Measurements from ENCODE around the gene MTM1. TPM values are rescaled to one million over a fixed set of nuclear protein-coding genes. Genes with fewer than 3 reads are reported as not detected.

Gene MTM1
- total and polyA plus RNA-seq, 8 donors, result 1.1 to 10.2 (median 4.2) TPM

DNA sequence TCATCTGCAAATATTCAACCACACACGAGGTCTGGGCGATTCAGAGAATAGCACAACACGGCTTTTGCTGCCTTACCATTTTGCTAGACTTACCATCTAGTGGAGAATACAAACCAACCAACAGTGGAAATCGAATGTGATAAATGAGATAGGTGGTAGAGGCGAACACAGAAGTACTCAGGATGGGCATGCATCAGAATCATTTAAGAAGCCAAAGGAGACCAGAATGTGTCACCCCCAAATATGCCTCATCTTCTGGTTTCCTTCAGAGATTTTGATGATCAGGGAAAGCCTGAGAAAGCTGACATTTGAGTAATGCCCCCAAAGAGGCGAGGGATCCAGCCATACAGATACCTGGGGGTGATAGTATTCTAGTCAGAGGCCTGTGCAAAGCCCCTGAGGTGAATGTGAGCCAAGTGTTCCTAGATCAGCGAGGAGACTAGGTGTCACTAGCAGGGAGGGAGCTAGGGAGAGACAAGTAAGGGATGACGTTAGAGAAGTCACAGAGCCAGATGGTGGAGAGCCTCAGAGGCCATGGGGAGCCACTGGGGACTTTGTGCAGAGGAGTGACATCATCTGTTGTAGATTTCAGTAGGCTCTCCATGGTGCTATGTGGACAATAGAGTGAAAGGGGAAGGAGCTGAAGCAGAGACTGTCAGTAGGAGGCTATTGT is 126.5 kb downstream of the MTM1 start:
- DNase-seq (no peak), ATAC-seq (peak in 2 of 4 donors; percentile 7 to 17), FAIRE-seq (no peak)
- H3K9me3 ChIP-seq, result no peaks in the 10 kb centered on the region
- 46 to 47% methylated on average over 8 of the region's 8 CpGs for WGBS, 2 donors
- no peaks in the 10 kb centered on the region for H3K36me3 ChIP-seq
- H3K4me3 ChIP-seq, result no peak overlapping the region
- no peak for TF ChIP-seq CTCF (IDR thresholded peaks at IDR 0.05)
- no peaks in the 10 kb centered on the region for H3K27me3 ChIP-seq
- peaks cover 0 to 4% (median 0%) of the 10 kb centered on the region in 3 donors for H3K4me1 ChIP-seq
- intact Hi-C loops (cut with DNase I), result no loop called here
- peak overlapping the region in 2 of 4 donors; percentile 83 to 87 for H3K27ac ChIP-seq

GRCh38 chrX:150696331-150696730 is 127.9 kb downstream of the MTM1 start:
- TF ChIP-seq CTCF (IDR thresholded peaks at IDR 0.05), result no peak
- no peak overlapping the region for H3K27ac ChIP-seq
- intact Hi-C loops (cut with DNase I), result no loop called here
- H3K36me3 ChIP-seq, result no peaks in the 10 kb centered on the region
- H3K9me3 ChIP-seq, result no peaks in the 10 kb centered on the region
- FAIRE-seq (no peak), DNase-seq (no peak), ATAC-seq (no peak)
- peaks cover 0 to 4% (median 0%) of the 10 kb centered on the region in 3 donors for H3K4me1 ChIP-seq
- WGBS, 2 donors, result 19 to 41% methylated on average over 1 of the region's 1 CpG
- no peaks in the 10 kb centered on the region for H3K27me3 ChIP-seq
- no peak overlapping the region for H3K4me3 ChIP-seq

- DNase-seq (no peak), FAIRE-seq (no peak), ATAC-seq (peak in 1 of 4 donors; percentile 9)
- Histone ChIP-seq H3K27me3 (no peaks in the 10 kb centered on the region), H3K4me1 (peaks cover 0 to 4% (median 0%) of the 10 kb centered on the region in 3 donors), H3K4me3 (no peak overlapping the region), H3K36me3 (no peaks in the 10 kb centered on the region), H3K9me3 (no peaks in the 10 kb centered on the region), H3K27ac (peak overlapping the region in 1 of 4 donors; percentile 9)
- WGBS, 2 donors, result 23 to 38% methylated on average over 4 of the region's 4 CpGs
- intact Hi-C loops (cut with DNase I), result no loop called here
- no peak for TF ChIP-seq CTCF (IDR thresholded peaks at IDR 0.05)
Observed at GRCh38 chrX:150696866-150697265, 128.4 kb downstream of the MTM1 start.

DNA sequence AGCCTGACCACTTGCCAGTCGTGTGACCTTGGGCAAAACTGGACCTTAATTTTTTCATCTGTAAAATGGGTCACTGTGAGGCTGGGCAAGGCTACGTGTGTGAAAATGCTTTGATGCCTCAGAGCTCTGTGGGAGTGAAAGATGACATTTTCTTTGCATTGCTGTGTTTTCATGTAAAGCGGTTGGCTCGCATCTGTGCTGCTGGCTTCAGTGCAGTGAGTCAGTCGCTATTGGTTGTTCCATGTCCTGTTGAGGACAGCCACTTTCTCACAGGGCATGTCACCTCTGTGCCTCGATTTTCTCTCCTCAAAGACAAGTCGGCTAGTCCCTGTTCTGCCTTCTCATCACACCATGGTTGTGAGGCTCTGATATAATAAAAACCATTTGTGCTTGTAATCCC is 129.2 kb downstream of the MTM1 start:
- H3K4me1 ChIP-seq, result peaks cover 0 to 4% (median 0%) of the 10 kb centered on the region in 3 donors
- FAIRE-seq (no peak), DNase-seq (no peak), ATAC-seq (no peak)
- H3K27ac ChIP-seq, result peak overlapping the region in 1 of 4 donors; percentile 9
- H3K36me3 ChIP-seq, result no peaks in the 10 kb centered on the region
- no peaks in the 10 kb centered on the region for H3K27me3 ChIP-seq
- intact Hi-C loops (cut with DNase I), result no loop called here
- no peak for TF ChIP-seq CTCF (IDR thresholded peaks at IDR 0.05)
- 74 to 89% methylated on average over 7 of the region's 7 CpGs for WGBS, 2 donors
- no peaks in the 10 kb centered on the region for H3K9me3 ChIP-seq
- H3K4me3 ChIP-seq, result no peak overlapping the region

DNA sequence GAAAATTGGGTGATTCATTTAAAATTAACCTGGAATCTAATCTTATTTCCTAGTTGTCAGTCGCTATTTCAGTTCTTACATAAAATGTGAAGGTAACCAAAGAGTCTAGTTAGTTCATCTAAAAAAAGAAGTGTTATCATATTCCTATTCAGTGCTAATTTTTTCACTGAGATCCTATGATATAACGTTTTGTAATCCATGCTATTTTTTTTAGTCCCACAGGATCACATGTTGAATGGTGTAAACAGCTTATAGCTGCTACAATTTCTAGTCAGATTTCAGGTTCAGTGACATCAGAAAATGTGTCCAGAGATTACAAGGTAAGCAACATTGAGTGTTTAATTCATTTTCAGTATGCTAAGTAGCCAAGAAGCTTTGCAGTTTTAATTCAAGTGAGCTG is 130.6 kb downstream of the MTM1 start:
- no peak for TF ChIP-seq CTCF (IDR thresholded peaks at IDR 0.05)
- intact Hi-C loops (cut with DNase I), result no loop called here
- FAIRE-seq, result no peak

More for the DNA sequence above, 130.6 kb downstream of the MTM1 start:
- WGBS, 2 donors, result 35 to 36% methylated on average over 2 of the region's 2 CpGs
- H3K9me3 ChIP-seq, result no peaks in the 10 kb centered on the region
- H3K36me3 ChIP-seq, result no peaks in the 10 kb centered on the region
- H3K27me3 ChIP-seq, result no peaks in the 10 kb centered on the region
- H3K4me1 ChIP-seq, result peaks cover 0 to 4% (median 0%) of the 10 kb centered on the region in 3 donors
- no peak overlapping the region for H3K4me3 ChIP-seq
- DNase-seq, result no peak
- no peak for ATAC-seq
- H3K27ac ChIP-seq, result no peak overlapping the region
